ENCODE data around the gene XYLB.

XYLB gene

DNA sequence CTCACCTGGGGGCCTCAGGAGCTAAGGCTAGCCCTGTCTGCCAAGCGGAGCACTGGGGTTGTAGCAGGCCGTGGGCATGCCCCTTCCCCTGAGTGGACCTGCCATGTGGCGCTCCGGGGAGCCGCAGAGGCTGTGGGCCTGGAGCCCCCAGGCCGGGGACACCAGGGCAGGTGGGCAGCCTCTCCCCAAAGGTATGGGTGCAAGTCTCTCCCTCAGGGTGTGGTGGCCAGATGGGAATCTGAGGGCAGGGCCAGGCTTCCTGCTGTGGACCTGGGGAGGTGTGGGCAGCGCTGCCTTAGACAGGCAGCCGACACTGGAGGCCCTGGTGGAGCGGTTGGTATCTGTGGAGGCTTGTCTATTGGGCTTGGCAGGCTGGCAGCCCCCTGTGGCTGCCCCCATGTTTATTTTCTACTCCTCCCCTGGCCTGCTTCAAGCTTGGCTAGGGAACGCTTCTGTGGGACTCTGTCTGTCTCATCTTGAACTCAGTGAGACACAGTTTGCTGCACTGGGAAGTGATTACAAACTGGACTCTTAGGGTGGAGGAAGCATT, 113.0 kb downstream of the XYLB start:
- H3K27me3 ChIP-seq (ENCODE audit: insufficient read depth, insufficient read length) = no peaks in the 10 kb centered on the region
- H3K4me1 ChIP-seq (ENCODE audit: insufficient read depth, insufficient read length) = peaks cover 16% of the 10 kb centered on the region
- no peak for DNase-seq (ENCODE audit: low read depth, low spot score)
- no peaks in the 10 kb centered on the region for H3K9me3 ChIP-seq (ENCODE audit: insufficient read depth, low read length)
- no peaks in the 10 kb centered on the region for H3K36me3 ChIP-seq (ENCODE audit: insufficient read depth, insufficient read length, low read length)
- no peak overlapping the region for H3K9ac ChIP-seq (ENCODE audit: insufficient read length, low read depth)
- TF ChIP-seq YY1 (IDR thresholded peaks at IDR 0.05; ENCODE audit: insufficient read depth, insufficient read length) = no peak
- TF ChIP-seq ZNF274 (IDR thresholded peaks at IDR 0.05; ENCODE audit: low read depth, low read length) = no peak
- TF ChIP-seq SUZ12 (IDR thresholded peaks at IDR 0.05; ENCODE audit: extremely low read depth, insufficient read depth, insufficient read length) = no peak
- no peak overlapping the region for H3K4me3 ChIP-seq (ENCODE audit: insufficient read length, low read depth)

DNA sequence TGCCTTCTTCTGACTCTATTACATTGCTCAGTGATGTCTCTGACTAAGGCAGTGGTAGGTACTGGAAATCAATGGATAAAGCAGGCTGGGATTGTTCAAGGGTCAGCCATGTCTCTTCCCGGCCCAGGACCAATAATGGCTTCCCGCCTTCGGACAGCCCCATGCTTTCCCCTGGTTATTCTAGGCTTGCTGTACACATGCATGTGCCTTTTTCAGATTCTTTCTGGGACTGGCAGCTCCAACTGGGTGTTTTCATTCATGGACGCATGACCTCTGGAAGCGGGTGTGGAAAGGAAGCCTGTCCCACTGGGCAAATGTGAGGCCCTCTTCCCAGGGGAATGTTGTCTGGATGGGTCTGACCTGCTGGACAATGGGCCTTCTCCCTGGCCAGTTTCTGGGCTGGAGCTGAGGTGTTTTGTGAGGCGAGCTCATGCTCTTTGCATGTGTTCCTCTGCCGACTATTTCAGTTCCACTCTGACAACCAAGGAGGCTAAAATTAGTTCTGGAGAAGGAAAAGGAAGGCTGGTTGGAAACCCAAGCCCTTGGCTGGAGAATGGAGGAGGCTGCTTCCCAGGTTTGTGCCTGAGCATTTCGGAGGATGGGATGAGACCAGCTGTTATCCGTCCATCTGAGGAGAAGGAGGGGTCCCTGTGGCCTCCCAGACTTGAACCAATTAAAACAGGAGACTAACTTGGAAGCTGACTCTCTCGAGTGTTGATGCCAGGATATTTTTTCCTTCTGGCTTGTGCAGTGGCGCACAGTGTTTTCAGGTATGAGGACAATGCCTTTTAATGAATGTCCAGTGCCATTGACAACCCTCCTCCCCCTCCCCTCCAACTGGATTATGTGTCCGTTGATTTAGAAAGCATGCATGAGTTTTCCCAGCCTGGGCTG, 114.0 kb downstream of the XYLB start:
- Histone ChIP-seq H3K4me3 (ENCODE audit: insufficient read length, low read depth) (no peak overlapping the region), H3K9me3 (ENCODE audit: insufficient read depth, low read length) (no peaks in the 10 kb centered on the region), H3K4me1 (ENCODE audit: insufficient read depth, insufficient read length) (peaks cover 16% of the 10 kb centered on the region), H3K36me3 (ENCODE audit: insufficient read depth, insufficient read length, low read length) (no peaks in the 10 kb centered on the region), H3K27me3 (ENCODE audit: insufficient read depth, insufficient read length) (no peaks in the 10 kb centered on the region), H3K9ac (ENCODE audit: insufficient read length, low read depth) (no peak overlapping the region)
- DNase-seq (ENCODE audit: low read depth, low spot score) = no peak
- no peak for TF ChIP-seq ZNF274 (IDR thresholded peaks at IDR 0.05; ENCODE audit: low read depth, low read length)
- TF ChIP-seq SUZ12 (IDR thresholded peaks at IDR 0.05; ENCODE audit: extremely low read depth, insufficient read depth, insufficient read length) = no peak
- no peak for TF ChIP-seq YY1 (IDR thresholded peaks at IDR 0.05; ENCODE audit: insufficient read depth, insufficient read length)
